Peyer's patch (tissue), 4 donors: ENCODE data around the gene SYCN. TPM values are rescaled to one million over a fixed set of nuclear protein-coding genes. Genes with fewer than 3 reads are reported as not detected.

ENCODE experiments used
- DNase-seq, 3 donors: peaks; one replicate each; pipeline ENCODE4 v3.0.0-alpha.2; 2017 to 2019
- H3K27ac ChIP-seq, 4 donors: fragments of 200-600 bp; sonication (generic); one replicate each; pipeline ENCODE4 v1.5.1; 2016 to 2019
- H3K27me3 ChIP-seq, 2 donors: fragments of 200-600 bp; sonication (generic); one replicate each; pipeline ENCODE4 v1.5.1; 2019
- H3K36me3 ChIP-seq, 3 donors: fragments of 200-600 bp; sonication (generic); one replicate each; pipeline ENCODE4 v1.5.1; 2016 to 2019
- H3K4me1 ChIP-seq, 4 donors: fragments of 200-600 bp; sonication (generic); one replicate each; pipeline ENCODE4 v1.5.1; 2016 to 2019
- H3K4me3 ChIP-seq, 4 donors: fragments of 200-600 bp; sonication (generic); 1 replicate in 3 of 4; 2 replicates in 1 of 4; pipeline ENCODE4 v1.5.1; 2016 to 2019; ENCODE audit warnings: mild to moderate bottlenecking in 1 of 4
- H3K9me3 ChIP-seq, 4 donors: fragments of 200-600 bp; sonication (generic); one replicate each; pipeline ENCODE4 v1.5.1; 2016 to 2019; ENCODE audit warnings: mild to moderate bottlenecking in 1 of 4
- POLR2A ChIP-seq, 2 donors: fragments of 450-650 bp; IDR thresholded peaks; one replicate each; pipeline ENCODE4 v1.5.1; 2017; ENCODE audit warnings: antibody characterized with exemption in 2 of 2, mild to moderate bottlenecking in 2 of 2, moderate library complexity in 2 of 2
- total RNA-seq, 4 donors: library from RNA; depleted of rRNA; stranded (reverse); fragments of >200 nt; gene quantifications; one replicate each; pipeline ENCODE4 v1.1.0, GENCODE V29; 2016
- TF ChIP-seq, protein P1 (sequence below), 6 experiments: fragments of 450-650 bp in 4 of 6; fragments of 200-600 bp in 2 of 6; sonication (generic) in 1 of 6; IDR thresholded peaks; one replicate each; pipeline ENCODE4 v1.5.1; 2017 to 2019; ENCODE audit warnings: antibody characterized with exemption in 6 of 6, mild to moderate bottlenecking in 3 of 6, moderate library complexity in 1 of 6

SYCN gene
- total RNA-seq, 4 donors from 2014 or later = not detected

DNA sequence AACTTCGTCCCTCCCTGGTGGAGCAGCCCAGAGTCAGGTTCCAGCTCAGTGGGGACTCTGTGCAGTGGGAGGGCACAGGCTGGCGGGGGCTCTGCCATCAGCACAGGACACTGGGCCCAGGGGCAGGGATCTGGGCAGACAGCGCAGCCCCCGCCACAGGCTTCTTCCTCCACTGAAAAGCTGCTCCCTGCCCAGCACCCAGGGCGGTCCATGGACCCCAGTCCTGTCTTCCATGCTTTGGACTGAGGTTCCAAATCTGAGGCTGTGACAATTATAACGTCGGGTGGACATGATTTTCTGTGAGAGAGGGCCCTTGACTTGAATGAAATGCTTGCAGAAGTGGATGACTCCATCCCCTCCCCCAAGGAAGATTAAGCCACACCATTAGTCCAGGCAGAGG is 28.5 kb downstream of the SYCN start:
- no peak overlapping the region for H3K27ac ChIP-seq
- no peaks in the 10 kb centered on the region for H3K27me3 ChIP-seq
- TF ChIP-seq, protein P1, sequence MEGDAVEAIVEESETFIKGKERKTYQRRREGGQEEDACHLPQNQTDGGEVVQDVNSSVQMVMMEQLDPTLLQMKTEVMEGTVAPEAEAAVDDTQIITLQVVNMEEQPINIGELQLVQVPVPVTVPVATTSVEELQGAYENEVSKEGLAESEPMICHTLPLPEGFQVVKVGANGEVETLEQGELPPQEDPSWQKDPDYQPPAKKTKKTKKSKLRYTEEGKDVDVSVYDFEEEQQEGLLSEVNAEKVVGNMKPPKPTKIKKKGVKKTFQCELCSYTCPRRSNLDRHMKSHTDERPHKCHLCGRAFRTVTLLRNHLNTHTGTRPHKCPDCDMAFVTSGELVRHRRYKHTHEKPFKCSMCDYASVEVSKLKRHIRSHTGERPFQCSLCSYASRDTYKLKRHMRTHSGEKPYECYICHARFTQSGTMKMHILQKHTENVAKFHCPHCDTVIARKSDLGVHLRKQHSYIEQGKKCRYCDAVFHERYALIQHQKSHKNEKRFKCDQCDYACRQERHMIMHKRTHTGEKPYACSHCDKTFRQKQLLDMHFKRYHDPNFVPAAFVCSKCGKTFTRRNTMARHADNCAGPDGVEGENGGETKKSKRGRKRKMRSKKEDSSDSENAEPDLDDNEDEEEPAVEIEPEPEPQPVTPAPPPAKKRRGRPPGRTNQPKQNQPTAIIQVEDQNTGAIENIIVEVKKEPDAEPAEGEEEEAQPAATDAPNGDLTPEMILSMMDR (IDR thresholded peaks at IDR 0.05) = no peak
- no peak for TF ChIP-seq POLR2A (IDR thresholded peaks at IDR 0.05)
- no peak for DNase-seq
- H3K9me3 ChIP-seq = no peaks in the 10 kb centered on the region
- no peak overlapping the region for H3K4me3 ChIP-seq
- peaks cover 0 to 93% (median 0%) of the 10 kb centered on the region in 3 donors for H3K36me3 ChIP-seq
- no peaks in the 10 kb centered on the region for H3K4me1 ChIP-seq

DNA sequence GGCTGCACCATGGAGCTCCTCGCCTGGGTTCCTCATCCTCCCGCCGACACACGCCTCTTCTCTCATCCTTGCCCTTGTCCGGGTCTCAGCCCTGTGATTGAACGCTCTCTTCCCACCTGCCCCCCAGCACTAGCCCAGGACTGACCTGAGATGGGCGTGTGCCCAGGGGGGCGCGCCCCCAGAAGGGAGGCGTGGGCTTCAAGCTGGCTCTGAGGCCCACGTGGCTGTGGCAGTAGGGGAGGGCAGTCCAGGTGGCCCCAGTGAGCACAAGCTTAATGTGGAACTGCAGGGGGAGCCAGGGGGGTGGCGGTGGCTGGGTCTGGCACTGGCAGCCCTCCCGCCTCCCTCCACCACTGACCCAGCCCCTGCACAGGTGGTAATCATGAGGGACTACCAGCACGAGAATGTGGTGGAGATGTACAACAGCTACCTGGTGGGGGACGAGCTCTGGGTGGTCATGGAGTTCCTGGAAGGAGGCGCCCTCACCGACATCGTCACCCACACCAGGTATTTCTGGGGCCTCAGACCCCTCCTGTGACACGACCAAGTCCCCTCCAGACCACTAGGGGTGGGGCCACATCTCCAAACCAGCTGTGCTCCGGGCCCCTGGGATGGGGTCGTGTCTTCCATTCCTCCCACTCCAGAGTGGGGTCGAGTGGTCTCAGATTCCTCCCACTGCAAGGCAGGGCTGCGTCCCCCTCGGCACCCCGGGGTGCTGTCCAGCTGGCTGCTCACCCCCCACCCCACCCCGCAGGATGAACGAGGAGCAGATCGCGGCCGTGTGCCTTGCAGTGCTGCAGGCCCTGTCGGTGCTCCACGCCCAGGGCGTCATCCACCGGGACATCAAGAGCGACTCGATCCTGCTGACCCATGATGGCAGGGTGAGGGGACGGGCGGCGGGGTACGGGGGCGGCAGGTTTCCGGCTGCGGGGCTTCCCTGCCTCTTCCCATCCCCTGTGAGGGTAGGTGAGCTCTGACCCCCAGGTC is 29.2 kb downstream of the SYCN start:
- Histone ChIP-seq H3K36me3 (peaks cover 0 to 96% (median 0%) of the 10 kb centered on the region in 3 donors), H3K9me3 (no peaks in the 10 kb centered on the region), H3K4me3 (no peak overlapping the region), H3K27me3 (no peaks in the 10 kb centered on the region), H3K27ac (no peak overlapping the region), H3K4me1 (no peaks in the 10 kb centered on the region)
- no peak for DNase-seq
- TF ChIP-seq POLR2A (IDR thresholded peaks at IDR 0.05) = no peak
- TF ChIP-seq, protein P1 (IDR thresholded peaks at IDR 0.05) = no peak

DNA sequence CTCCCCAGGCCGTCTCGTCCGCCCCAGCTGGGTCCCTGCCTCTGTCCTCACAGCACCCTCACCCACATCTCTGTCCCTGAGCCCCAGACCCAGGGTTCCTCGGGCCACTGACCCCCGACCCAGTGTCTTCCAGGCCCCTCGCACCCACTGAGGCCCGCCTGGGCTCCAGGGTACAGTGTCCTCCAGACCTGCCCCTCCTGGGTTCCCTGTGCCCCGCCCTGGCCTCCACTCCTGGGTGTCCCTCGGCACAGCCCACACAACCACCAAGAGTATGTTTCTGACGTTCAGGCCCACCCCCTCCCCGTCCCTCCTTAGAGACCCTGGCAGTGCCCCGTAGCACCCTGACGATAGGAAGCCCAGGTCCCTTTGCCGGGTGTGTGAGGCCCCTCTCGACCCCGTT is 29.9 kb downstream of the SYCN start:
- DNase-seq = no peak
- no peak for TF ChIP-seq POLR2A (IDR thresholded peaks at IDR 0.05)
- TF ChIP-seq, protein P1 (IDR thresholded peaks at IDR 0.05) = no peak
- Histone ChIP-seq H3K27ac (no peak overlapping the region), H3K36me3 (peaks cover 0 to 99% (median 0%) of the 10 kb centered on the region in 3 donors), H3K4me1 (no peaks in the 10 kb centered on the region), H3K27me3 (no peaks in the 10 kb centered on the region), H3K9me3 (no peaks in the 10 kb centered on the region), H3K4me3 (no peak overlapping the region)

DNA sequence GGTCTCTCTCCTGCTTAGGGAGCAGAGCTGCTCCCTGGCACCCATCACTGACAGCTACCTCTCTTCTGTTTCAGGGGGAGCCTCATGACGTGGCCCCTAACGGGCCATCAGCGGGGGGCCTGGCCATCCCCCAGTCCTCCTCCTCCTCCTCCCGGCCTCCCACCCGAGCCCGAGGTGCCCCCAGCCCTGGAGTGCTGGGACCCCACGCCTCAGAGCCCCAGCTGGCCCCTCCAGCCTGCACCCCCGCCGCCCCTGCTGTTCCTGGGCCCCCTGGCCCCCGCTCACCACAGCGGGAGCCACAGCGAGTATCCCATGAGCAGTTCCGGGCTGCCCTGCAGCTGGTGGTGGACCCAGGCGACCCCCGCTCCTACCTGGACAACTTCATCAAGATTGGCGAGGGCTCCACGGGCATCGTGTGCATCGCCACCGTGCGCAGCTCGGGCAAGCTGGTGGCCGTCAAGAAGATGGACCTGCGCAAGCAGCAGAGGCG is 30.5 kb downstream of the SYCN start:
- no peak overlapping the region for H3K27ac ChIP-seq
- H3K4me1 ChIP-seq = no peaks in the 10 kb centered on the region
- H3K36me3 ChIP-seq = peaks cover 0 to 94% (median 0%) of the 10 kb centered on the region in 3 donors
- no peak for DNase-seq
- no peaks in the 10 kb centered on the region for H3K27me3 ChIP-seq
- TF ChIP-seq POLR2A (IDR thresholded peaks at IDR 0.05) = no peak
- TF ChIP-seq, protein P1 (IDR thresholded peaks at IDR 0.05) = no peak
- H3K9me3 ChIP-seq = no peaks in the 10 kb centered on the region
- H3K4me3 ChIP-seq = no peak overlapping the region

- H3K4me1 ChIP-seq = no peaks in the 10 kb centered on the region
- no peak overlapping the region for H3K4me3 ChIP-seq
- H3K27me3 ChIP-seq = no peaks in the 10 kb centered on the region
- TF ChIP-seq POLR2A (IDR thresholded peaks at IDR 0.05) = no peak
- TF ChIP-seq, protein P1 (IDR thresholded peaks at IDR 0.05) = no peak
- H3K27ac ChIP-seq = no peak overlapping the region
- peaks cover 0 to 88% (median 0%) of the 10 kb centered on the region in 3 donors for H3K36me3 ChIP-seq
- no peaks in the 10 kb centered on the region for H3K9me3 ChIP-seq
- no peak for DNase-seq
These were observed 31.2 kb downstream of the SYCN start for GRCh38 chr19:39172700-39173501.
